ENCODE measurements around the gene MAML3.

DNA sequence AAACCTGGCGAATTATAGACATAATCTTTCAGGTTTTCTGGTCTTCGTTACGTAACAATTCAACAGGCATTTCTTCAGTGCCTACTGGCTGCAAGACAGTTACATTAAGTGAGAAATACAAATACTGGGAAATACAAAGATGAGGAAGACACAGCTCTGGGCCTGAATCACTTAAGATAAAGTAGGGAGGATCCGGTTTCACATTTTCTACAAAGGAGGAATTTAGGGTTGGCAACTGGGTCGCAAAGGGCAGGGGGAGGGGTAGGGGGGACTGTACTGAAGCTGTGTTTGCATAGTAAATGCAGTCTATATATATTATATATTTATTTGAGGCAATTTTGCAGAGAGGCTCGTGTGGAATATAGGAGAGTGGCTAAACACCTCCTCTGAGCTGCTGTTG lies 107.4 kb downstream of the MAML3 start:
- TF ChIP-seq, protein P1, sequence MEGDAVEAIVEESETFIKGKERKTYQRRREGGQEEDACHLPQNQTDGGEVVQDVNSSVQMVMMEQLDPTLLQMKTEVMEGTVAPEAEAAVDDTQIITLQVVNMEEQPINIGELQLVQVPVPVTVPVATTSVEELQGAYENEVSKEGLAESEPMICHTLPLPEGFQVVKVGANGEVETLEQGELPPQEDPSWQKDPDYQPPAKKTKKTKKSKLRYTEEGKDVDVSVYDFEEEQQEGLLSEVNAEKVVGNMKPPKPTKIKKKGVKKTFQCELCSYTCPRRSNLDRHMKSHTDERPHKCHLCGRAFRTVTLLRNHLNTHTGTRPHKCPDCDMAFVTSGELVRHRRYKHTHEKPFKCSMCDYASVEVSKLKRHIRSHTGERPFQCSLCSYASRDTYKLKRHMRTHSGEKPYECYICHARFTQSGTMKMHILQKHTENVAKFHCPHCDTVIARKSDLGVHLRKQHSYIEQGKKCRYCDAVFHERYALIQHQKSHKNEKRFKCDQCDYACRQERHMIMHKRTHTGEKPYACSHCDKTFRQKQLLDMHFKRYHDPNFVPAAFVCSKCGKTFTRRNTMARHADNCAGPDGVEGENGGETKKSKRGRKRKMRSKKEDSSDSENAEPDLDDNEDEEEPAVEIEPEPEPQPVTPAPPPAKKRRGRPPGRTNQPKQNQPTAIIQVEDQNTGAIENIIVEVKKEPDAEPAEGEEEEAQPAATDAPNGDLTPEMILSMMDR (IDR thresholded peaks at IDR 0.05) = no peak
- TF ChIP-seq POLR2AphosphoS5 (IDR thresholded peaks at IDR 0.05) (no peak), POLR2A (IDR thresholded peaks at IDR 0.05) (no peak), EP300 (IDR thresholded peaks at IDR 0.05; ENCODE audit: low read depth) (no peak)

All from transverse colon (tissue), 4 donors.